Vagina (tissue), 2 donors: Measurements from ENCODE around the gene SLC7A4. TPM values are rescaled to one million over a fixed set of nuclear protein-coding genes. Genes with fewer than 3 reads are reported as not detected.

ENCODE experiments used
- DNase-seq, 2 donors: peaks; one replicate each; pipeline ENCODE4 v3.0.0-alpha.2; 2017; ENCODE audit errors: extremely low spot score in 2 of 2
- H3K27ac ChIP-seq: fragments of 200-600 bp; sonication (generic); one replicate; pipeline ENCODE4 v1.5.1; 2019
- H3K27me3 ChIP-seq: fragments of 200-600 bp; sonication (generic); one replicate; pipeline ENCODE4 v1.5.1; 2019
- H3K36me3 ChIP-seq, 2 donors: fragments of 200-600 bp; sonication (generic); one replicate each; pipeline ENCODE4 v1.5.1; 2017 to 2019
- H3K4me1 ChIP-seq: fragments of 200-600 bp; sonication (generic); one replicate; pipeline ENCODE4 v1.5.1; 2019
- H3K4me3 ChIP-seq, 2 donors: fragments of 200-600 bp; sonication (generic); 1 replicate in 1 of 2; 2 replicates in 1 of 2; pipeline ENCODE4 v1.5.1; 2016 to 2019
- H3K9me3 ChIP-seq: fragments of 200-600 bp; sonication (generic); one replicate; pipeline ENCODE4 v1.5.1; 2019
- POLR2A ChIP-seq, 2 donors: fragments of 450-650 bp; IDR thresholded peaks; one replicate each; pipeline ENCODE4 v1.6.1; 2017; ENCODE audit warnings: antibody characterized with exemption in 2 of 2, mild to moderate bottlenecking in 2 of 2, moderate library complexity in 2 of 2
- POLR2AphosphoS5 ChIP-seq, 2 donors: sonication (generic); formaldehyde crosslinking; IDR thresholded peaks; one replicate each; pipeline ENCODE4 v1.9.0; 2017; ENCODE audit warnings: antibody characterized with exemption in 2 of 2, mild to moderate bottlenecking in 2 of 2, low read depth in 1 of 2; ENCODE audit not compliant: insufficient read depth in 1 of 2
- intact Hi-C: fragments of 100-400 bp; cut with DNase I; formaldehyde crosslinking; loops from one replicate; pipeline ENCODE4 v1.15.1; 2023
- total RNA-seq: library from RNA; depleted of rRNA; stranded (reverse); fragments of >200 nt; gene quantifications from one replicate; pipeline ENCODE4 v1.2.3, GENCODE V29; 2016
- TF ChIP-seq, protein P1 (sequence below), 3 experiments: fragments of 450-650 bp in 2 of 3; fragments of 200-600 bp in 1 of 3; sonication (generic) in 1 of 3; IDR thresholded peaks; one replicate each; pipeline ENCODE4 v1.5.1; 2017 to 2019; ENCODE audit warnings: antibody characterized with exemption in 3 of 3, mild to moderate bottlenecking in 2 of 3, moderate library complexity in 2 of 3

The SLC7A4 gene
- total RNA-seq, 1 donor from 2014 or later: 0.98 TPM

DNA sequence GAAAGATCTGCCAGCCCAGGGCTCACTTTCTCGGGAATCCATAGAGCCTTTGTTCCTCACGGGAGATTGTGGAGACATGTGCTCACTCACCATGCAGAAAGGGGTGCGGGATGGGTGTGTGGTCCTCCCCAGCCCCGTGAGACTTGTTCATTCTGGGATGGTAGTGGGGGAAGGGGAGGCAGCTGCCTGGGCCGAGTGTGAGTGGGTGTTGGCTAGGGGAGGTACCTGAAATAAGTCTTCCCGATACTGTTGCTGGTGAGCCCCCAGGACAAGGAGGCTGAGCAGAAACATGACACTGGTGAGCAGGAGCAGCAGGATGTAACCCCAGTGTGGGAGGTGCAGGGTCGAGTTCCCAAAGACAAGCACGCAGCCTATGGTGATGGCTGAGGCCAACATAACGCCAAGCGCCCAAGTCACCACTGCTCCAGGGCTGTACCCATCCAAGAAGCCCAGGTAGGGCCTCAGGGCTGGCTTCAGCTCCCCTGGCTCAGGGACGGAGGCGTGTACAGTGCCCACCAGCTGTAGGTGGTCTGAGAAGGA lies 2.8 kb downstream of the SLC7A4 start:
- intact Hi-C loops: no loop called here
- no peaks in the 10 kb centered on the region for H3K27me3 ChIP-seq
- peaks cover 28% of the 10 kb centered on the region for H3K4me1 ChIP-seq
- TF ChIP-seq, protein P1, sequence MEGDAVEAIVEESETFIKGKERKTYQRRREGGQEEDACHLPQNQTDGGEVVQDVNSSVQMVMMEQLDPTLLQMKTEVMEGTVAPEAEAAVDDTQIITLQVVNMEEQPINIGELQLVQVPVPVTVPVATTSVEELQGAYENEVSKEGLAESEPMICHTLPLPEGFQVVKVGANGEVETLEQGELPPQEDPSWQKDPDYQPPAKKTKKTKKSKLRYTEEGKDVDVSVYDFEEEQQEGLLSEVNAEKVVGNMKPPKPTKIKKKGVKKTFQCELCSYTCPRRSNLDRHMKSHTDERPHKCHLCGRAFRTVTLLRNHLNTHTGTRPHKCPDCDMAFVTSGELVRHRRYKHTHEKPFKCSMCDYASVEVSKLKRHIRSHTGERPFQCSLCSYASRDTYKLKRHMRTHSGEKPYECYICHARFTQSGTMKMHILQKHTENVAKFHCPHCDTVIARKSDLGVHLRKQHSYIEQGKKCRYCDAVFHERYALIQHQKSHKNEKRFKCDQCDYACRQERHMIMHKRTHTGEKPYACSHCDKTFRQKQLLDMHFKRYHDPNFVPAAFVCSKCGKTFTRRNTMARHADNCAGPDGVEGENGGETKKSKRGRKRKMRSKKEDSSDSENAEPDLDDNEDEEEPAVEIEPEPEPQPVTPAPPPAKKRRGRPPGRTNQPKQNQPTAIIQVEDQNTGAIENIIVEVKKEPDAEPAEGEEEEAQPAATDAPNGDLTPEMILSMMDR (IDR thresholded peaks at IDR 0.05): no peak
- TF ChIP-seq POLR2A (IDR thresholded peaks at IDR 0.05): no peak
- no peak overlapping the region for H3K4me3 ChIP-seq
- no peak for DNase-seq
- H3K9me3 ChIP-seq: no peaks in the 10 kb centered on the region
- H3K36me3 ChIP-seq: no peaks in the 10 kb centered on the region
- H3K27ac ChIP-seq: no peak overlapping the region

DNA sequence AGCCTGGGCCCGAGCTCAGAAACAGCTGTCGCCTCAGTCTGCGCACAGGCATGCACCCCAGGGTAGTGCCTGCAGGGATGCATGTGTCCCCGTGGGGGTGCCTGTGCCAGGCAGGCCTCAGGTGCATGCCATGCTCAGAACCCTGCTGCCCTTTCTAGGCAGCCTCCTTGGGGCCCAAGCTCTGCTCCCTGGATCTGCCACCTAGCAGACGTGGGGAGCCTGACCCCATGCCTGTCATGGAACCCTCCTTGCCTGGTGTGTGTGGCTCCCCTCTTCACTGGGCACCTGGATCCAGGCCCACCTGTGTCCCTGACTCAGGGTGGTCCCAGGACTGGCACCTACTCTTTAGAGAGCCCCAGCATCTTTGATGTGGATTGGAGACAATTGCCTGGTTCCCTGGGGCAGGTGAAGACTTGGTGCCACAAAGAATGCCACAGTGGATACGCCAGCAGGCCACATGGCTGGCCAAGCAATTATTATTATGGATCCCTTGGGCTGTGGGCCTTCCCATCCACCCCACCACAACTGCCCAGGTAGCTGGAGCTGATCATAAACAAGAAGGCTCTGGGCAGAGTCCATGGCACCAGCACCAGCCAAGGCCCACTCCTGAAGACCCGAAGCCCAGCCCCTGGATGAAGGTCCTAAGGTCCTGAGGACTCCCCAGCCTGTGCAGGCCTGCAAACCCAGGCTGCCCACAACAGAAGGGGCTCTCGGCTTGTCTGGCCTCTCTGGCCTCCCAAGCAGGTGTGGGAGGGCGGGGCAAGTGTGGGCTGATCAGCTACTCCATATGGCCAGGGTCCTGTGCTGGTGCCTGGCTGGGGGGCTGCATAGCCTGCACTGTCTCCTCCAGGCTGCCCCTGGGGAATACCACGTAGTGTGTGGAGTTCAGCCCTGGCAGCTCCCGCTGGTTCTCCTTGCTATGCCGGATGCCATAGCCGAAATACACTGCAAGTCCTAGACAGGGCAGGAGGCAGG lies 3.8 kb downstream of the SLC7A4 start:
- Histone ChIP-seq H3K9me3 (no peaks in the 10 kb centered on the region), H3K4me3 (no peak overlapping the region), H3K4me1 (peaks cover 28% of the 10 kb centered on the region), H3K36me3 (no peaks in the 10 kb centered on the region), H3K27me3 (no peaks in the 10 kb centered on the region), H3K27ac (no peak overlapping the region)
- intact Hi-C loops: no loop called here
- TF ChIP-seq POLR2AphosphoS5 (IDR thresholded peaks at IDR 0.05; ENCODE audit: insufficient read depth in 1 of 2, low read depth in 1 of 2) (no peak), POLR2A (IDR thresholded peaks at IDR 0.05) (no peak)
- TF ChIP-seq, protein P1 (IDR thresholded peaks at IDR 0.05): no peak
- DNase-seq: no peak

DNA sequence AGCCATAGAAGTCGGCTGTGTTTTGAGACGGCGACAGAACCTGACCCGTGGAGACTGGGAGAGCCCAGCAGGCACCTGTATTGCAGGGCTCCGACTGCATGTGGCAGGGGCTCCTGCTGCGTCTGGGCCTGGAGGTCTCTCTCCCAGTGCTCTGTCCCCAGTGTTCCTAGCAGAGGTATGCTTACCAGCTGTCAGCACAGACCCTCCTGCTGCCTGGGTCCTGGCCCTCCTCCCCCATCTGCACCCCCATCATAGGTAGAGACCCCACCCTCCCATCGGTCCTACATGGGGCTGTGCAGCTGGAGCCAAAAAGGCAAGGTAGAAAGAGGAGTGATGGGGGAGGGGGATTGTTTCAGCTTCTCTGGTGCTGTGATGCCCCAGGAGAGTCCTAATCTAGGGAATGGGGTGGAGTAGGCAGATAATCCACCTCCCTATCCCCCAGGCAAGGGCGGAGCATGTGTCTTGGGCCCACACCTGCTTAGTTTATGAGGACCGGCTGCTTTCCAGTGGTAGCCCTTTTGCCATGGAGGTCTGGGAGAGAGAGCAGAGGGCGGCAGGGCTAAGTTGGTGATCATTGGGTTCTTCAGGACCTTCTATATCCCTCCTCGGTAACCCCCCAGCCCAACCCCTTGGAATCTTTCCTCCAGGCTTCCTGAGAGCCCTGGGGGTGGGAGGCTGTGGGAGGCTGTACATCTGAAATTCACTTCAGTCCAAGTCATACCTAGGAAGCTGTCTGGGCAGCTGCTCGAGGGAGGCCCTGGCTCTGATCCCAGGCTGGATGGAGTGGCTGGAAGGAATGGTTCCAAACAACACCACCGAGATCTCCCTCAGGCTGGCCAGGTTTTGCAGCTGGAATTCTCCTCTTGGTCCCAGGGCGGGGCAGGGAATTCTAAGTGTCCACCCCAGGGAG lies 5.3 kb downstream of the SLC7A4 start:
- intact Hi-C loops: no loop called here
- no peaks in the 10 kb centered on the region for H3K9me3 ChIP-seq
- peaks cover 18% of the 10 kb centered on the region for H3K4me1 ChIP-seq
- no peak overlapping the region for H3K27ac ChIP-seq
- H3K27me3 ChIP-seq: no peaks in the 10 kb centered on the region
- no peaks in the 10 kb centered on the region for H3K36me3 ChIP-seq
- TF ChIP-seq POLR2A (IDR thresholded peaks at IDR 0.05) (no peak), POLR2AphosphoS5 (IDR thresholded peaks at IDR 0.05; ENCODE audit: insufficient read depth in 1 of 2, low read depth in 1 of 2) (no peak)
- TF ChIP-seq, protein P1 (IDR thresholded peaks at IDR 0.05): no peak
- no peak overlapping the region for H3K4me3 ChIP-seq
- no peak for DNase-seq

DNA sequence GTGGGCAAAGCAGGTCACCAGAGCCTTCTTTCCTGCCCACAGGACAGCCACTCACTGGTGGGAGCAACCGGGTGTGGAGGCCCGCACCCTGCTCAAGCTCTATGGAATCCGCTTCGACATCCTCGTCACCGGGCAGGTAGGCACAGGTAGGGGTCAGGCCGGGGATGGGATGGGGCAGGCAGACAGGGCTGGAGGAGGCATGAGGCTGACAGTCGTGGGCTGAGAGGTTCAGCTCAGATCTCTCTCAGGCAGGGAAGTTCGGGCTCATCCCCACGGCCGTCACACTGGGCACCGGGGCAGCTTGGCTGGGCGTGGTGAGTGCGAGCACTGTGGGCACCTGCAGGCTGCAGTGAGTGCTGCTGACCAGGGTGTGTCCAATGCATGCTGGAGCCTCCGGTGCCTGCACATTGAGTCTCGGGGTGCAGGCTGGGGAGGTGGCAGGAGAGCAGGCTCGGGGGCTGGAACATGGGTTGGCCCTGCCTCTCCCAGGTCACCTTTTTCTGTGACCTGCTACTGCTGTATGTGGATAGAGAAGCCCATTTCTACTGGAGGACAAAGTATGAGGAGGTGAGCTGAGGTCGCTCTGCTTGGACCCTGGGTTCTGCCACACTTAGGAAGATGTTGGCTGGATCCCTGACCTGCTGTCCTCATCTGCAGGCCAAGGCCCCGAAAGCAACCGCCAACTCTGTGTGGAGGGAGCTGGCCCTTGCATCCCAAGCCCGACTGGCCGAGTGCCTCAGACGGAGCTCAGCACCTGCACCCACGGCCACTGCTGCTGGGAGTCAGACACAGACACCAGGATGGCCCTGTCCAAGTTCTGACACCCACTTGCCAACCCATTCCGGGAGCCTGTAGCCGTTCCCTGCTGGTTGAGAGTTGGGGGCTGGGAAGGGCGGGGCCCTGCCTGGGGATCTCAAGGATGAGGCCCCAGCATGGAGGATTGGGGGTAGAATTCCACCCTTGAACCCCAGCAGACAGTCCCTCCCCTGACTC lies 6.3 kb downstream of the SLC7A4 start:
- Histone ChIP-seq H3K36me3 (no peaks in the 10 kb centered on the region), H3K27ac (no peak overlapping the region), H3K27me3 (no peaks in the 10 kb centered on the region), H3K4me1 (peaks cover 11% of the 10 kb centered on the region), H3K9me3 (no peaks in the 10 kb centered on the region), H3K4me3 (no peak overlapping the region)
- DNase-seq: no peak
- intact Hi-C loops: no loop called here
- no peak for TF ChIP-seq POLR2AphosphoS5 (IDR thresholded peaks at IDR 0.05; ENCODE audit: insufficient read depth in 1 of 2, low read depth in 1 of 2)
- TF ChIP-seq, protein P1 (IDR thresholded peaks at IDR 0.05): no peak
- no peak for TF ChIP-seq POLR2A (IDR thresholded peaks at IDR 0.05)
